Smooth muscle cell (in vitro differentiated cells): ENCODE results near the gene PLXND1. TPM values are rescaled to one million over a fixed set of nuclear protein-coding genes. Genes with fewer than 3 reads are reported as not detected.

Experiments
- DNase-seq: peaks from one replicate; lab custom pipeline; 2025; ENCODE audit not compliant: unreplicated experiment; lab: John Stamatoyannopoulos, UW
- H2AFZ ChIP-seq: fragments of 200-600 bp; sonication (generic); 2 replicates; pipeline ENCODE4 v1.6.0; 2016; ENCODE audit warnings: antibody characterized with exemption, low read depth, mild to moderate bottlenecking
- H3F3A ChIP-seq: fragments of 200-600 bp; sonication (generic); 2 replicates; pipeline ENCODE4 v1.6.0; 2017; ENCODE audit warnings: antibody characterized with exemption, low read depth
- H3K27ac ChIP-seq: fragments of 200-600 bp; sonication (generic); 2 replicates; pipeline ENCODE4 v1.5.1; 2016; ENCODE audit warnings: low read depth, mild to moderate bottlenecking
- H3K27me3 ChIP-seq: fragments of 200-600 bp; sonication (generic); 2 replicates; pipeline ENCODE4 v1.6.1; 2016; ENCODE audit warnings: low read depth, mild to moderate bottlenecking
- H3K36me3 ChIP-seq: fragments of 200-600 bp; sonication (generic); 2 replicates; pipeline ENCODE4 v1.5.1; 2016; ENCODE audit warnings: low read depth
- H3K4me1 ChIP-seq: fragments of 200-600 bp; sonication (generic); 2 replicates; pipeline ENCODE4 v1.5.1; 2016; ENCODE audit warnings: low read depth
- H3K4me2 ChIP-seq: fragments of 200-600 bp; sonication (generic); 2 replicates; pipeline ENCODE4 v1.6.0; 2016; ENCODE audit warnings: mild to moderate bottlenecking
- H3K4me3 ChIP-seq: fragments of 200-600 bp; sonication (generic); 2 replicates; pipeline ENCODE4 v1.5.1; 2016; ENCODE audit warnings: mild to moderate bottlenecking
- H3K79me2 ChIP-seq: fragments of 200-600 bp; sonication (generic); 2 replicates; pipeline ENCODE4 v1.6.0; 2016; ENCODE audit warnings: low read depth, mild to moderate bottlenecking
- H3K9ac ChIP-seq: fragments of 200-600 bp; sonication (generic); 2 replicates; pipeline ENCODE4 v1.6.0; 2016; ENCODE audit warnings: low read depth
- H3K9me3 ChIP-seq: fragments of 200-600 bp; sonication (generic); replicated peaks from 2 replicates; pipeline ENCODE4 v1.5.1; 2016; ENCODE audit warnings: low read depth
- H4K20me1 ChIP-seq: fragments of 200-600 bp; sonication (generic); 2 replicates; pipeline ENCODE4 v1.6.0; 2016; ENCODE audit warnings: low read depth
- CTCF ChIP-seq: fragments of 200-600 bp; sonication (generic); IDR thresholded peaks from 2 replicates; pipeline ENCODE4 v1.5.1; 2017; ENCODE audit warnings: borderline replicate concordance, mild to moderate bottlenecking, antibody characterized with exemption; ENCODE audit not compliant: insufficient read depth, poor library complexity, severe bottlenecking
- WGBS: methylation state at CpG from one replicate; pipeline ENCODE4 v1.1.7; 2016; ENCODE audit warnings: low lambda C conversion rate; 5-methylcytosine and 5-hydroxymethylcytosine counted together
- polyA plus RNA-seq: library from polyadenylated mRNA; unstranded; fragments of >200 nt; fragmentation: Nextera tagmentation; extraction: Ambion mirVana; gene quantifications from 2 replicates; pipeline ENCODE4 v1.2.1, GENCODE V29; 2016
- small RNA-seq: library from RNA; depleted of rRNA; stranded (forward); fragments of <200 nt; gene quantifications from one replicate; pipeline ENCODE3, GENCODE V24; 2014
- total RNA-seq: library from RNA; depleted of rRNA; stranded (reverse); fragments of >200 nt; gene quantifications from 2 replicates; pipeline ENCODE4 v1.2.3, GENCODE V29; 2014

PLXND1 gene
- total and polyA plus RNA-seq, 2 experiments from 2014 or later = 75.8 to 94.3 TPM

GRCh38 chr3:129507181-129507831 is 99.2 kb downstream of the PLXND1 start:
- H4K20me1 ChIP-seq = no peaks in the 10 kb centered on the region

DNA sequence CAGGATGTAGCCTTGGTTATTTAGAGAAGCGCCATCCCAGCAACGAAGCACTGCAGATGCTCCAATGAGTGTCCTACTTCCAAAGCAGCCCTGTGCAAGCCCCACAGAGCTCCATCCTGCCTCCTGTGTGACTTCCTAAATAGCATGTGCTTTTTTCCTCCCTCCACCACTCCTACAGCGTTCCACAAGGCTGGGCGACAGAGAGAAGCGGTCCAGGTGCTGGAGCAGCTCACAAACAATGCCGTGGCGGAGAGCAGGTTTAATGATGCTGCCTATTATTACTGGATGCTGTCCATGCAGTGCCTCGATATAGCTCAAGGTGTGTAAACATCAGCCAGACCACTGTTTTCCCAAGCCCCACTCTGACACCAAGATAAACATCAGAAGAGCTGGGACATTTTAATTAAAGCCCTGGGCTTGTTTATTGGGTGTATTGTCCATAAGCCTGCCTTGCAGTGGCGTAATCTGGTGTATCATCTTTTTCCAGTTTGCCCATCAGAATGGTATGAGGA is 100.2 kb downstream of the PLXND1 start:
- no peaks in the 10 kb centered on the region for H3K36me3 ChIP-seq
- H4K20me1 ChIP-seq = no peaks in the 10 kb centered on the region
- 98% methylated on average over 9 of the region's 9 CpGs for WGBS
- no peak overlapping the region for H3K4me3 ChIP-seq
- no peak overlapping the region for H3K27ac ChIP-seq
- no peak overlapping the region for H2AFZ ChIP-seq
- H3K4me2 ChIP-seq = no peak overlapping the region
- peaks cover 6% of the 10 kb centered on the region for H3K4me1 ChIP-seq
- DNase-seq = no peak
- no peak for TF ChIP-seq CTCF
- H3K27me3 ChIP-seq = no peaks in the 10 kb centered on the region
- H3K9me3 ChIP-seq = no peaks in the 10 kb centered on the region
- H3K9ac ChIP-seq = no peak overlapping the region
- no peaks in the 10 kb centered on the region for H3K79me2 ChIP-seq
- peaks cover 2% of the 10 kb centered on the region for H3F3A ChIP-seq

More at GRCh38 chr3:129507181-129507831, 99.2 kb downstream of the PLXND1 start:
- Histone ChIP-seq H3K4me3 (no peak overlapping the region), H3K79me2 (no peaks in the 10 kb centered on the region), H3K4me2 (no peak overlapping the region), H3K36me3 (no peaks in the 10 kb centered on the region), H3K4me1 (peaks cover 6% of the 10 kb centered on the region), H3K27me3 (no peaks in the 10 kb centered on the region), H3K27ac (no peak overlapping the region), H3K9ac (no peak overlapping the region), H3F3A (peaks cover 2% of the 10 kb centered on the region), H2AFZ (no peak overlapping the region), H3K9me3 (no peaks in the 10 kb centered on the region)
- TF ChIP-seq CTCF = no peak
- 86% methylated on average over 9 of the region's 9 CpGs for WGBS
- no peak for DNase-seq

DNA sequence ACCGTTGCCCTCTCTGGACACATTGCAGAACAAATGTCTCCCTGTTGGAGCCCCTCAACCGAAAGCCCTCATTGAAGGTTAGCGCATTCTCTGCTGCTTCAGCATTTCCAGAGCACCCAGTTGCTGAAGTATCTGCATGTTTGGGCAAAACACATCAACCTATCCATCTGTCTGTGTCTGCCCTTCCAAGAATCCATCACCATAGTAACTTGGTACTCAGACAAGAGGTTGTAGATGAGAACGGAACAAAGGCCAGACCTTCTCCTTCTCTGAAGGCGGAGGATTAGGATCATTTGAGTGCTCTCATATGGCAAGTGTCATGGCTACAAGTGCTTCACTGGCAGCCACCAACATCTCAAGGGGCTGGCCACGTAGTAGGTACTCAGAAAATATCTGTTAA is 101.1 kb downstream of the PLXND1 start:
- no peaks in the 10 kb centered on the region for H3K79me2 ChIP-seq
- H4K20me1 ChIP-seq = no peaks in the 10 kb centered on the region
- WGBS = 94% methylated on average over 6 of the region's 6 CpGs
- TF ChIP-seq CTCF = no peak
- no peak overlapping the region for H3K27ac ChIP-seq
- H3F3A ChIP-seq = peaks cover 2% of the 10 kb centered on the region
- H3K36me3 ChIP-seq = no peaks in the 10 kb centered on the region
- no peak overlapping the region for H3K4me3 ChIP-seq
- peaks cover 6% of the 10 kb centered on the region for H3K4me1 ChIP-seq
- no peak overlapping the region for H3K4me2 ChIP-seq
- DNase-seq = no peak
- H3K27me3 ChIP-seq = no peaks in the 10 kb centered on the region
- no peak overlapping the region for H3K9ac ChIP-seq
- H2AFZ ChIP-seq = no peak overlapping the region
- no peaks in the 10 kb centered on the region for H3K9me3 ChIP-seq

Small RNAs within 50 kb of the gene (small RNA-seq; reads per million reads assigned to genes)
- not detected for gene RN7SL752P

Other genes with a start within 250 kb of the PLXND1 start
- 0.09 and 0.76 TPM in 2 replicates for gene EFCAB12, start 178.0 kb downstream of the PLXND1 start, total RNA-seq
- gene EFCAB12, start 178.0 kb downstream of the PLXND1 start, polyA plus RNA-seq = 0.90 TPM in 1 of 2 replicates, not detected in the other
- 23.1 and 28.9 TPM in 2 replicates for gene MBD4, start 166.7 kb downstream of the PLXND1 start, total RNA-seq
- 26.5 and 26.8 TPM in 2 replicates for gene MBD4, start 166.7 kb downstream of the PLXND1 start, polyA plus RNA-seq
- 17.3 and 17.4 TPM in 2 replicates for gene IFT122, start 166.5 kb downstream of the PLXND1 start, total RNA-seq
- 13.2 and 13.4 TPM in 2 replicates for gene IFT122, start 166.5 kb downstream of the PLXND1 start, polyA plus RNA-seq
- gene RHO, start 78.0 kb downstream of the PLXND1 start, total RNA-seq = 0.63 TPM in 1 of 2 replicates, not detected in the other
- not detected in 2 replicates for gene RHO, start 78.0 kb downstream of the PLXND1 start, polyA plus RNA-seq
- gene H1-8, start 63.5 kb downstream of the PLXND1 start, total RNA-seq = not detected in 2 replicates
- not detected in 2 replicates for gene H1-8, start 63.5 kb downstream of the PLXND1 start, polyA plus RNA-seq